GM23248 (cell line): ENCODE data around the gene KCND2.

ENCODE experiments used
- EZH2 ChIP-seq: fragments of 200-600 bp; sonication (generic); IDR thresholded peaks from 2 replicates; pipeline ENCODE4 v1.6.1; 2018; ENCODE audit warnings: antibody characterized with exemption, mild to moderate bottlenecking; ENCODE audit not compliant: insufficient read depth, poor library complexity, severe bottlenecking
- EZH2phosphoT487 ChIP-seq: fragments of 200-600 bp; sonication (generic); IDR thresholded peaks from 2 replicates; pipeline ENCODE4 v1.6.1; 2018; ENCODE audit warnings: antibody characterized with exemption, moderate library complexity, mild to moderate bottlenecking, low read depth; ENCODE audit not compliant: insufficient read depth

DNA sequence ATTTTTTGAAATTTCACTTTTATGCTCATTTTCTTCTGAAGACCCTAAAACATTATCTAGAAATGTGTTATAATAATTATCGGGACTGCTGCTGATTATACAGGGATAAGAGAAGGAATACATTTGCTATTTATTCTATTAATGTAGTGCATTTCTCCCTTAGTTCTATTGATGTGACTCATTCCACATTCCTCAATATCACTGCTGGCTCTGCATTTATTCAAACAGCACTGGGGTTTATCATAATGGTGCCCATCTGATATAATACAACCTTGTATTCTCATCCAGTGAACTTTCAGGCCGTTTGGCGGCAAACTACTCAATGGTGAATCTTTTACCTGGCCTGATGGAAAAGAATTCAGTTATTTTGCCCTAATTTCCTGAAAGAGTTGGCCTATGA lies 7.8 kb downstream of the KCND2 start:
- TF ChIP-seq EZH2 (no peak), EZH2phosphoT487 (no peak)
